Measurements from ENCODE around the gene PON1.

PON1 gene

GRCh38 chr7:95255691-95256090 lies 68.6 kb downstream of the PON1 start:
- DNase-seq (ENCODE audit: low read depth in 3 of 3), result no peak

DNA sequence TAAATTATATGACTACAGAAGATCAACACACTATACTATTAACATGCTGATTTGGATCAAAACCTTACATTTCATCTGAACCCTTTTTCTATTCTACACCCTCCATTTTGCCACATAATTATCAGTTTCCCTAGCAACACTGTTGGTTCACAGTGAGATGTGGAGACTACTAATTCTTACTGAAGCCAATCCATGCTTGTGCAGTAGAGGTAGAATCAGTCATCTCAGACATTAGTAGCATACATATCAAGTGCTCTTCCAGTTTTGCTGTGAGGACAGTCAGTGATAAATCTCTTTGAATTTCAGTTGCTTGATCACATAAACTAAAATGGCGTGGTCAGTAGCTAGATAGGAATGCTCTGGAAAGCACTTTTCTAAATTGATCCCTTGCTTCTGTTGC lies 70.3 kb downstream of the PON1 start:
- DNase-seq (ENCODE audit: low read depth in 3 of 3), result no peak

- no peak for DNase-seq (ENCODE audit: low read depth in 3 of 3)
These were observed 72.4 kb downstream of the PON1 start for GRCh38 chr7:95251966-95252365.

DNA sequence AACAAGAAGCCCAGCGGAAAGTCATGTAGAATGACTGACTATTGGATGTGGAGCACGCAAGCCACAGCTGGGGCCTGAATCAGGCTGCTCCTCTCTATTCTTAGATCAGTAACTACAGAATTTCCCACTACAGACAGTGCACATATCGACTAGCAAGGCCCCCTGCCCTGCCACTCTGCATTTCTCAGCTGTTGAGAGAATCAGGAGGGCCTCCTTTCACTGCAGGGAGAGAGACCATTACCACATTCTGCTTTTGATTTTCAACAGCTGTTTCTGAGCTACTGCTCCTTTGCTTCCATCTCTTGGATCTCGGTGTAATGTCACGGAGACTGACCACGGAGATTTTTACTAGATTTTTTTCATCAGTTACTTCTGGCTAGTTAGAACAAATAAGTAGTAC lies 73.8 kb downstream of the PON1 start:
- no peak for DNase-seq (ENCODE audit: low read depth in 3 of 3)

Measured in stimulated activated CD4-positive, alpha-beta T cell treated with anti-CD3 and anti-CD28 coated beads, TNF-alpha, amount 100 ng/mL, for 4 hours (primary cell).